Mammary epithelial cell (primary cell): Measurements from ENCODE around the gene HIP1R.

ENCODE experiments used
- EZH2 ChIP-seq: IDR thresholded peaks from 2 replicates; pipeline ENCODE4 v1.6.1; 2012; ENCODE audit warnings: low read length, inconsistent platforms, borderline replicate concordance
- TF ChIP-seq, protein P1 (sequence below), 2 donors: IDR thresholded peaks in 1 of 2; conservative IDR thresholded peaks in 1 of 2; 2 replicates each; pipeline ENCODE4 v1.5.1; 2011 to 2012; ENCODE audit warnings: inconsistent platforms in 2 of 2, low read length in 2 of 2, mild to moderate bottlenecking in 2 of 2, control low read depth in 1 of 2, low read depth in 1 of 2; ENCODE audit not compliant: insufficient read depth in 1 of 2; ENCODE audit errors: extremely low read depth in 1 of 2

DNA sequence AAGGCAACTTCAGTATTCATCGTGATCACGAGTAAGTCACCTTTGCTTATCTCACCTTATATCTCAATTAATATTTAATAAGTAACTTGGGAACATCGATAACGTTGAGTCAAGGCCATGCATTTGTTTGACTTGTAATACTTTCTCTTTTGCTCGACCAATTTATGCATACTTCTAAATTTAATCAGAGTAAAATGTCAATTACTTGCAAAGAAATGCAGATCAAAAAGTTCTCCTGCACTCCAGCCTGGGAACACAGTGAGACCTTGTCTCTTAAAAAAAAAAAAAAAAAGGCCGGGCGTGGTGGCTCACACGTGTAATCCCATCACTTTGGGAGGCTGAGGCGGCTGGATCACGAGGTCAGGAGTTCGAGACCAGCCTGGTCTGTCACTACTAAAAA lies 11.8 kb upstream of the HIP1R start:
- TF ChIP-seq, protein P1, sequence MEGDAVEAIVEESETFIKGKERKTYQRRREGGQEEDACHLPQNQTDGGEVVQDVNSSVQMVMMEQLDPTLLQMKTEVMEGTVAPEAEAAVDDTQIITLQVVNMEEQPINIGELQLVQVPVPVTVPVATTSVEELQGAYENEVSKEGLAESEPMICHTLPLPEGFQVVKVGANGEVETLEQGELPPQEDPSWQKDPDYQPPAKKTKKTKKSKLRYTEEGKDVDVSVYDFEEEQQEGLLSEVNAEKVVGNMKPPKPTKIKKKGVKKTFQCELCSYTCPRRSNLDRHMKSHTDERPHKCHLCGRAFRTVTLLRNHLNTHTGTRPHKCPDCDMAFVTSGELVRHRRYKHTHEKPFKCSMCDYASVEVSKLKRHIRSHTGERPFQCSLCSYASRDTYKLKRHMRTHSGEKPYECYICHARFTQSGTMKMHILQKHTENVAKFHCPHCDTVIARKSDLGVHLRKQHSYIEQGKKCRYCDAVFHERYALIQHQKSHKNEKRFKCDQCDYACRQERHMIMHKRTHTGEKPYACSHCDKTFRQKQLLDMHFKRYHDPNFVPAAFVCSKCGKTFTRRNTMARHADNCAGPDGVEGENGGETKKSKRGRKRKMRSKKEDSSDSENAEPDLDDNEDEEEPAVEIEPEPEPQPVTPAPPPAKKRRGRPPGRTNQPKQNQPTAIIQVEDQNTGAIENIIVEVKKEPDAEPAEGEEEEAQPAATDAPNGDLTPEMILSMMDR (conservative IDR thresholded peaks at IDR 0.05 in 1 of 2, IDR thresholded peaks at IDR 0.05 in 1 of 2; ENCODE audit: extremely low read depth in 1 of 2, insufficient read depth in 1 of 2, low read depth in 1 of 2, low read length in 2 of 2): no peak
- no peak for TF ChIP-seq EZH2
